NCI-H2196 treated with DMSO at 0.1 percent for 48 hours (cell line): ENCODE data around the gene MOGAT3.
A peak's percentile ranks its signal among the peaks of the same experiment; 100 is the strongest.

ENCODE experiments used
- DNase-seq: peaks from one replicate; lab custom pipeline; 2025; ENCODE audit not compliant: unreplicated experiment; lab: John Stamatoyannopoulos, UW

The MOGAT3 gene

DNA sequence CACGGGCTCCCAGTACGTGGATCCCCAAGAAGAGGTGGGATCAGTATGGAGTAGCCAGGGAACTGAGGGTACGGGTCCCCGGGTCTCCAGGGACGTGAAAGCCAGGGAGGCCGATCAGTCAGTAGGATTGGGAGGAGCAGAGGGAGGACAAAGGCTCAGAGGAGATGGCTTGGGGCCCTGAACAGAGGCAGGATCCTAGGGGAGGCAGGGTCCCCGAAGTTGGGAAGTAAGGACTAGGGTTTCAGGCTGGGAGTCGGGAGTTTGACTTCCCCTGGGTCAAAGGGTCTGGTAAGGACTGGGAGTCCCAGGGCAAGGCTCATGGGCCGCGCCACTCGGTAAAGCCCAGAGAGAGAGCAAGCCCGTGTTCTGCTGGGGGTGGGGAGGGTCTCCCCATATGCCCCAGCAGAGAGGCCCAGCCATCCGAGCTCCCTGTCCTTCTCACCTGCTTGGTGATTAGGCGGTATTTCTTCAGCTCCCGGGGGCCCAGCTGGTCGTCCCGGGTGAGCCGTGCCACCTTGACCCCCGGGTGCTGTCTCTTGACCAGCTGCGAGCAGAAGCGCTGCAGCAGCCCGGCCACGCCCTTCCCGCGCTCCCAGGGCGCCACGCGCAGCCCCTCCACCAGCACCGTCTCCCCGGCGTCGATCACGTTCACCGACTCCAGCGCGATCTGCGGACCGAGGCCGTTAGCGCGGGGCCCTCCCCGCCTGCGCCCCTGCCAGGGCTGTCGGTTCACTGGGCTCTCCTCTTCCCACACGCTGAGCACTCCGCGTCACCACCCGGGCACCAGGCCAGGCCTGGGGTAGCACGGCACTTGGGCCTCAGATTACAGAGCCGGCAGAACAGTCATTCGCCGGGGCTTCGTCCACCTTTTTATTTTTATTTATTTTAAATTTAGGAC, 27.7 kb downstream of the MOGAT3 start:
- peak; percentile 58 for DNase-seq

- peak; percentile 72 for DNase-seq
Observed at GRCh38 chr7:101172005-101172853, 28.6 kb downstream of the MOGAT3 start.

GRCh38 chr7:101171442-101171837, 29.4 kb downstream of the MOGAT3 start:
- DNase-seq, result no peak

- no peak for DNase-seq
Observed at GRCh38 chr7:101170617-101171441, 30.0 kb downstream of the MOGAT3 start.

DNA sequence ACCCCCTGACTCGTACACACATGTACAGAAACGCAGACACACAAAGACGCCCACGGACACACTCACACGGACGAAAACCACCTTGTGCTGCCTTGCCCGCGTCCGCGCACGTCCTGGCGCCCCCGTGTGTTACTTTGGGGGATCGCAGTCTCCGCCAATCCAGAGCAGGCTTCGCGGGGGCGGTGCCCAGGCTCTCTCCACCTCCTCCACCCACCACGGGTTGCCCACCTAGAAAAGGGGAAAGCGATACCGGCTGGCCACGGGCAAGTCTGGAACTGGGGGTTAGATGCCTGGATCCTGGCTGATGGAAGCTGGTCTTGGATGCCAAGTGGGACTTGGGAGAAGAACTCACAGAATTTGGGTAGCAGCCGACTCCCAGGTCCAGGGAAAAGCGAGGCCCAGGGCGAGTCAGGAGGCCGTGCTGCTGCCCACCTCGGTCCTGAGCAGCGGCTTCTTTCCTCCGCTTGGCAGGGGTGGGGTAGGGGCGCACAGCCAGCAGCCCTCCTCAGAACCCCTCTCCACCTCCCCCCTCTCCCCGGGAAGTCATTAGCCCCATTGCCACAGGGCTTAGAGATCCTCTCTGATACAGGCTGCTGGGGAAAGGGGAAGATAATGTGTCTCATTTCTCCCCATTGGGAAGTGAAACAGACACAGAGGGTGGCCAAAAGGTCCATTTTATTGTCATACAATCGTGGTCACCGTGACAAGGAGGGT, 30.8 kb downstream of the MOGAT3 start:
- no peak for DNase-seq

GRCh38 chr7:101169110-101169837, 31.6 kb downstream of the MOGAT3 start:
- DNase-seq, result no peak

GRCh38 chr7:101168412-101169049, 32.3 kb downstream of the MOGAT3 start:
- DNase-seq, result no peak

DNA sequence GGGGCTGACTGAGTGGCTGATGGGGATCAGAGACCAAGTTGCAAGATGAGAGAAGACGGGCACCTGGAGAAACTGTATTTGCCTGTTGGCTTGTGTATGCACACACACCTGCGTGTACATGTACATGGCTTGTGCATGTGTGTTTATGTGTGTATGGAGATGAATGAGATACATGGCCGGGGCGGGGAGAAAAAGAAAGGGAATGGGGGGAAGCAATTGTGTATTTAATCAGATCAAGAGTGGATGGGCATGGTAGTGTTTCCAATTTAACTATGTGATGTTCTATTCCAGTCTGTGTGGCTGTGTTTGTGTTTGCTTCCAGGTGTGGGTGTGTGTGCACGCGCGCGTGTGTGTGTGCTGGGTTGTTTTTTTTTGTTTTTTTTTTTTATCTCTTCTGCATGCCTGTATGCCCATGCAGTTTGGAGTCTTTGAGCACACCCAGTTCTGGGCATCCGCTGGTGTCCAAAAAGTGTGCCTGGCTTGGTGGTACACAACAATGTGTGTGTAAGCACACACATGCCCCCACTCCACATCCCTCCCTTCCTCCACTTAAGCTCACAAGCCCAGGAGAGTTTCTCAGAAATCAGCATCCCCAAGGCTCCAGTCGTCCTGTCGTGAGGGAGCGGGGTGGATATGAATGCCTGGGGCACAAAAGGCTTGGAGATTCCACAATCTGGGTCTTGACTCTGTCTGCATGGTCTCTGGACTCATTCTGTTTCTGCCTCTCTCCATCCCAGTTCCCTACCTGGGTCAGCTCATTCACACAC, 33.0 kb downstream of the MOGAT3 start:
- no peak for DNase-seq

DNA sequence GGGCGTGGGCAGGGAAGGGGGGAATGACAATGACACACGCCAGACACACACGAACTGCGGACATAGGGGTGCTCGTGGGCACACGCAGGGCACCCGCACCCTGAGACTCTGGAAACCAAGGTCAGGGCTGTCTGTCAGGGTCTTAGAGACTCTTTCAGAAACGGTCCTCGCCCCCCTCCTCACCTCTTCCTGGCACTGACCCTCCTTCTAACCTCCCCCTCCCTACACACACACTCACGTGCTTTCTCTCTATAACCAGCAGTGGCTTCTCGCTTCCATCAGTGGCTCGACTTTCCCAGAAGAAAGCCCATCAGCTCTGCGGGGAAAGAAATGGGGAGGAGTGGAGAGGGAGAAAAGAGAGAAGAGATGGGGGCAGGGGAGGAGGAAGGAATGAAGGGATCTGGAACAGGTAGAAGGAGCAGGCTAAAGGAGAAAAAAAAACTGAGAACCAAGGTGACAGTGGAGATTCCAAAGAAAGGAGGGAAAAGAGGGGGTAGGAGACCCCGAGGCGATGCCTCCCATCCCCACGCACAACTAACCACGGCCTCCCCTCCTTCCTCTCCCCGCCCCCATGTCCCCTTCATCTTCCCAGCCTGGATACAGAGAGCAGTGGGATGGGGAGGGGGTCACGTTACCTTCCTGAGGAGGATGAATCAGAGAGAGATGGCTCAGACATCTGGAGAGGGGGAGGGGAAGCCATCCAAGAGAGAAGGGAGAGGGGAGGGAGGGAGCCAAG, 33.8 kb downstream of the MOGAT3 start:
- DNase-seq, result no peak

GRCh38 chr7:101166648-101166908, 34.3 kb downstream of the MOGAT3 start:
- no peak for DNase-seq

GRCh38 chr7:101165958-101166647, 34.7 kb downstream of the MOGAT3 start:
- DNase-seq, result no peak

GRCh38 chr7:101165075-101165957, 35.5 kb downstream of the MOGAT3 start, which contains the start of gene VGF:
VGF (minus strand) TSS chr7:101165569; CDS start chr7:101164843, 726 bp downstream.
- peak; percentile 89 for DNase-seq

- no peak for DNase-seq
Observed at GRCh38 chr7:101164071-101164840, 36.6 kb downstream of the MOGAT3 start.

GRCh38 chr7:101163279-101164070, 37.4 kb downstream of the MOGAT3 start:
- DNase-seq, result peak; percentile 80
